ENCODE data around the gene ENDOD1. TPM values are rescaled to one million over a fixed set of nuclear protein-coding genes. Genes with fewer than 3 reads are reported as not detected.
A peak's percentile ranks its signal among the peaks of the same experiment; 100 is the strongest.

Gene ENDOD1
- total RNA-seq, 2 experiments from 2014 or later: 3.8 to 4.4 TPM

DNA sequence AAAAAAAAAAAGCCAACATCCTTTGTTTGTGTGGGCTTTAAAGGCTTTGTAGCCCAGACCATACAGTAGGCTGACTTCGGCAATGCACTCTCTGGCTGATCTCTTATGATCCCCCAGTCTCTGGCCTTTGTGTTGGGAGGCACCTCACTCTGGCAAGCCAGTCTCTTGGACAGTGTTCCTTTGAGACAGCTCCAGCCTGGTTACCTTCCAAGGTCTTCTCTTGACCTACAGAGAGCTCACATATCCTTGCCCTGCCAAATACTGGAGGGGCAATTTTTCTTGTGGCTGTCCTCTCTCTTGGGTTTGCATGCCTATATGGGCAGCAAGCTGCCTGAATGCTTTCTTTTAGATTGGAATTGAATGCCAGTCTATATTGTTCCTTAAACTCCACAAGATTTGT, 71.6 kb downstream of the ENDOD1 start:
- Histone ChIP-seq H3K27ac (ENCODE audit: low read depth in 1 of 2, low read length in 2 of 2) (no peak overlapping the region), H3K36me3 (ENCODE audit: insufficient read depth, low read length) (no peaks in the 10 kb centered on the region), H3K4me1 (ENCODE audit: insufficient read depth, low read length) (peaks cover 10% of the 10 kb centered on the region), H3K27me3 (ENCODE audit: control insufficient read depth in 1 of 2, insufficient read depth in 2 of 2, low read length in 2 of 2) (no peaks in the 10 kb centered on the region), H3K4me3 (ENCODE audit: low read length) (no peak overlapping the region), H3K9me3 (ENCODE audit: control insufficient read depth in 1 of 2, insufficient read depth in 1 of 2, low read length in 2 of 2) (peaks cover 0 to 5% of the 10 kb centered on the region in 2 experiments)
- intact Hi-C loops (cut with DNase I, micrococcal nuclease): no loop called here
- Mint-ChIP-seq H3K4me3 (no peak overlapping the region), H3K27ac (no peak overlapping the region), H3K36me3 (ENCODE audit: low read depth) (peaks cover 4% of the 10 kb centered on the region), H3K4me1 (ENCODE audit: low read depth) (peaks cover 51% of the 10 kb centered on the region), H3K27me3 (no peaks in the 10 kb centered on the region), H3K9me3 (no peaks in the 10 kb centered on the region)
- TF ChIP-seq, protein P1, sequence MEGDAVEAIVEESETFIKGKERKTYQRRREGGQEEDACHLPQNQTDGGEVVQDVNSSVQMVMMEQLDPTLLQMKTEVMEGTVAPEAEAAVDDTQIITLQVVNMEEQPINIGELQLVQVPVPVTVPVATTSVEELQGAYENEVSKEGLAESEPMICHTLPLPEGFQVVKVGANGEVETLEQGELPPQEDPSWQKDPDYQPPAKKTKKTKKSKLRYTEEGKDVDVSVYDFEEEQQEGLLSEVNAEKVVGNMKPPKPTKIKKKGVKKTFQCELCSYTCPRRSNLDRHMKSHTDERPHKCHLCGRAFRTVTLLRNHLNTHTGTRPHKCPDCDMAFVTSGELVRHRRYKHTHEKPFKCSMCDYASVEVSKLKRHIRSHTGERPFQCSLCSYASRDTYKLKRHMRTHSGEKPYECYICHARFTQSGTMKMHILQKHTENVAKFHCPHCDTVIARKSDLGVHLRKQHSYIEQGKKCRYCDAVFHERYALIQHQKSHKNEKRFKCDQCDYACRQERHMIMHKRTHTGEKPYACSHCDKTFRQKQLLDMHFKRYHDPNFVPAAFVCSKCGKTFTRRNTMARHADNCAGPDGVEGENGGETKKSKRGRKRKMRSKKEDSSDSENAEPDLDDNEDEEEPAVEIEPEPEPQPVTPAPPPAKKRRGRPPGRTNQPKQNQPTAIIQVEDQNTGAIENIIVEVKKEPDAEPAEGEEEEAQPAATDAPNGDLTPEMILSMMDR (IDR thresholded peaks at IDR 0.05): no peak
- CTCF ChIA-PET: no interaction called here
- no peak for ATAC-seq (ENCODE audit: poor library complexity)
- POLR2A ChIA-PET: interaction anchor here (0.9 kb wide), 1 partner anchor 94 kb away, joined by 3 read pairs; no protein-coding TSS in a partner anchor
- DNase-seq: no peak

GRCh38 chr11:95163106-95163505, 73.5 kb downstream of the ENDOD1 start:
- peaks cover 4% of the 10 kb centered on the region for H3K36me3 Mint-ChIP-seq (ENCODE audit: low read depth)
- no peak overlapping the region for H3K4me3 ChIP-seq (ENCODE audit: low read length)
- H3K9me3 ChIP-seq (ENCODE audit: control insufficient read depth in 1 of 2, insufficient read depth in 1 of 2, low read length in 2 of 2): peaks cover 0 to 5% of the 10 kb centered on the region in 2 experiments
- no peak for ATAC-seq (ENCODE audit: poor library complexity)
- no peak for DNase-seq
- H3K27ac Mint-ChIP-seq: peak overlapping the region; percentile 75
- H3K4me1 ChIP-seq (ENCODE audit: insufficient read depth, low read length): peaks cover 6% of the 10 kb centered on the region
- H3K4me3 Mint-ChIP-seq: no peak overlapping the region
- H3K27me3 Mint-ChIP-seq: no peaks in the 10 kb centered on the region
- intact Hi-C loops (cut with DNase I, micrococcal nuclease): no loop called here
- ChIA-PET CTCF (interaction anchor here (0.5 to 1.5 kb wide), 4 partner anchors 11 to 622 kb away, joined by 3 to 5 read pairs (median 3); no protein-coding TSS in a partner anchor), POLR2A (interaction anchor here (0.8 kb wide), 1 partner anchor 69 kb away, joined by 3 read pairs; no protein-coding TSS in a partner anchor)
- H3K36me3 ChIP-seq (ENCODE audit: insufficient read depth, low read length): peaks cover 4% of the 10 kb centered on the region
- no peak overlapping the region for H3K27ac ChIP-seq (ENCODE audit: low read depth in 1 of 2, low read length in 2 of 2)
- TF ChIP-seq, protein P1 (IDR thresholded peaks at IDR 0.05): no peak
- H3K27me3 ChIP-seq (ENCODE audit: control insufficient read depth in 1 of 2, insufficient read depth in 2 of 2, low read length in 2 of 2): no peaks in the 10 kb centered on the region
- H3K9me3 Mint-ChIP-seq: no peaks in the 10 kb centered on the region
- H3K4me1 Mint-ChIP-seq (ENCODE audit: low read depth): peaks cover 35% of the 10 kb centered on the region

DNA sequence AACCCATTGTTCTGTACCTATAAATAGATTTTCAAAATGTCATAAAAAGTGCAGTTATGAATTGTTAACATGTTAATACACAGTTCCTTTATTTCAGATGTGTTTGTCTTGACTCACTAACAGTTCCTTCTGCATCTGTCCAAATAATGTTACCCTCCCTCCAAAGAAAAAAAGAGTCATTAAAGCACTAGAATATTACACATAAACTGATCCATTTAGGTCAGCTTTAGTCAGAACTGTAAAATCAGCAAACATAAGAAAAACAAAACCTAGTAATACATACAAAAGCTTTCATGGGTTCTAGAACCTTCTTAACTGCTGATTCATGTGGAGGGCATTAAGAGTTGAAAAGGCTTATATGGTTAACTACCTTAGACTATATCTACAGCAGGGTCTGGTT, 76.0 kb downstream of the ENDOD1 start:
- H3K36me3 Mint-ChIP-seq (ENCODE audit: low read depth): peaks cover 22% of the 10 kb centered on the region
- H3K27ac Mint-ChIP-seq: no peak overlapping the region

More for the DNA sequence above, 76.0 kb downstream of the ENDOD1 start:
- H3K27ac ChIP-seq (ENCODE audit: low read depth in 1 of 2, low read length in 2 of 2): no peak overlapping the region
- no peak overlapping the region for H3K4me3 ChIP-seq (ENCODE audit: low read length)
- no peak overlapping the region for H3K4me3 Mint-ChIP-seq
- no peaks in the 10 kb centered on the region for H3K9me3 Mint-ChIP-seq
- H3K36me3 ChIP-seq (ENCODE audit: insufficient read depth, low read length): peaks cover 4% of the 10 kb centered on the region
- H3K4me1 Mint-ChIP-seq (ENCODE audit: low read depth): peaks cover 26% of the 10 kb centered on the region
- H3K27me3 ChIP-seq (ENCODE audit: control insufficient read depth in 1 of 2, insufficient read depth in 2 of 2, low read length in 2 of 2): no peaks in the 10 kb centered on the region
- peaks cover 0 to 5% of the 10 kb centered on the region in 2 experiments for H3K9me3 ChIP-seq (ENCODE audit: control insufficient read depth in 1 of 2, insufficient read depth in 1 of 2, low read length in 2 of 2)
- ATAC-seq (ENCODE audit: poor library complexity) (no peak), DNase-seq (no peak)
- TF ChIP-seq, protein P1 (IDR thresholded peaks at IDR 0.05): no peak
- ChIA-PET CTCF (interaction anchor here (0.8 to 1.6 kb wide), 4 partner anchors 10 to 540 kb away, joined by 3 to 5 read pairs (median 3); no protein-coding TSS in a partner anchor), POLR2A (no interaction called here)
- no peaks in the 10 kb centered on the region for H3K27me3 Mint-ChIP-seq
- intact Hi-C loops (cut with DNase I, micrococcal nuclease): no loop called here
- peaks cover 2% of the 10 kb centered on the region for H3K4me1 ChIP-seq (ENCODE audit: insufficient read depth, low read length)
